A549 (cell line): Measurements from ENCODE around the gene HOXB5. TPM values are rescaled to one million over a fixed set of nuclear protein-coding genes. Genes with fewer than 3 reads are reported as not detected.

Experiments
- ATAC-seq, 2 experiments: fragments of 200-7000 bp in 1 of 2; fragments of >200 bp in 1 of 2; cut with Nextera tagmentation in 1 of 2; cut with Tn5 transposase in 1 of 2; 3 replicates each; pipeline versions ENCODE4 v1.8.0 to v1.9.1; 2018 to 2020; ENCODE audit warnings: mild to moderate bottlenecking in 1 of 2, moderate library complexity in 1 of 2
- CTCF ChIA-PET: fragments of 300-600 bp; sonication (Branson Sonifier 250); formaldehyde crosslinking; extraction: SDS; loops from one replicate; lab custom pipeline; 2021; ENCODE audit warnings: antibody characterized with exemption, inconsistent platforms; lab: Yijun Ruan, JAX
- POLR2A ChIA-PET: fragments of 350-600 bp; formaldehyde crosslinking; extraction: SDS; loops from one replicate; lab custom pipeline; 2021; ENCODE audit warnings: antibody characterized with exemption, inconsistent platforms; lab: Yijun Ruan, JAX
- DNase-seq, 2 experiments: peaks; one replicate each; pipeline versions ENCODE4 v3.0.0 to v3.0.0-alpha.2; 2011 to 2016; ENCODE audit warnings: low read depth in 1 of 2, low spot score in 1 of 2
- FAIRE-seq: peaks from 2 replicates; lab custom pipeline; 2011; peaks lifted over from hg19 to GRCh38; lab: Jason Lieb, UNC
- H3K27ac ChIP-seq, 2 experiments: fragments of >200 bp; sonication (Bioruptor Twin); formaldehyde crosslinking; 3 replicates each; pipeline ENCODE4 v1.5.1; 2016 to 2017
- H3K4me1 ChIP-seq: fragments of >200 bp; sonication (Bioruptor Twin); formaldehyde crosslinking; 3 replicates; pipeline ENCODE4 v1.6.1; 2016
- H3K4me2 ChIP-seq: fragments of >200 bp; sonication (Bioruptor Twin); formaldehyde crosslinking; 3 replicates; pipeline ENCODE4 v1.6.1; 2016
- H3K4me3 ChIP-seq: fragments of >200 bp; sonication (Bioruptor Twin); formaldehyde crosslinking; 3 replicates; pipeline ENCODE4 v1.5.1; 2016
- H3K9me3 ChIP-seq: fragments of >200 bp; sonication (Bioruptor Twin); formaldehyde crosslinking; 3 replicates; pipeline ENCODE4 v1.6.1; 2016
- ATOH8 ChIP-seq: fragments of 250-450 bp; sonication (Bioruptor Pico); IDR thresholded peaks from 2 replicates; pipeline ENCODE4 v1.5.0; 2020; ENCODE audit warnings: low read depth, mild to moderate bottlenecking, moderate library complexity
- CBX2 ChIP-seq: fragments of 200-600 bp; sonication (generic); IDR thresholded peaks from 2 replicates; pipeline ENCODE4 v1.6.1; 2016; ENCODE audit warnings: low read depth, mild to moderate bottlenecking, borderline replicate concordance
- CBX8 ChIP-seq: fragments of 200-600 bp; sonication (generic); IDR thresholded peaks from 2 replicates; pipeline ENCODE4 v1.6.1; 2016
- E2F6 ChIP-seq: IDR thresholded peaks from 2 replicates; pipeline ENCODE4 v1.6.1; 2012; ENCODE audit warnings: low read depth, borderline replicate concordance
- FOSB ChIP-seq: fragments of 250-450 bp; sonication (Bioruptor Pico); IDR thresholded peaks from 2 replicates; pipeline ENCODE4 v1.5.0; 2020; ENCODE audit warnings: mild to moderate bottlenecking, moderate library complexity
- FOSL2 ChIP-seq, 2 experiments: fragments of 450-650 bp in 1 of 2; fragments of >200 bp in 1 of 2; sonication (Bioruptor Twin) in 1 of 2; formaldehyde crosslinking; IDR thresholded peaks; 2 replicates each; pipeline versions ENCODE4 v1.5.0 to v1.6.1; 2016 to 2020; ENCODE audit warnings: mild to moderate bottlenecking in 1 of 2, moderate library complexity in 1 of 2
- HDAC2 ChIP-seq: fragments of 200-600 bp; sonication (generic); IDR thresholded peaks from 2 replicates; pipeline ENCODE4 v1.6.1; 2016
- HOXA7 ChIP-seq: fragments of 250-450 bp; sonication (Bioruptor Pico); IDR thresholded peaks from 2 replicates; pipeline ENCODE4 v1.5.0; 2020; ENCODE audit warnings: mild to moderate bottlenecking, moderate library complexity
- JUNB ChIP-seq: fragments of >200 bp; sonication (Bioruptor Twin); formaldehyde crosslinking; IDR thresholded peaks from 2 replicates; pipeline ENCODE4 v1.6.1; 2016
- MAX ChIP-seq: IDR thresholded peaks from 2 replicates; pipeline ENCODE4 v1.6.1; 2012
- MYC ChIP-seq: IDR thresholded peaks from 2 replicates; pipeline ENCODE4 v1.6.1; 2012; ENCODE audit warnings: mild to moderate bottlenecking, inconsistent platforms, low read length, improper control_type of control experiment, borderline replicate concordance
- PHF8 ChIP-seq: fragments of 200-600 bp; sonication (generic); IDR thresholded peaks from 2 replicates; pipeline ENCODE4 v1.6.1; 2016; ENCODE audit warnings: low read depth, mild to moderate bottlenecking, antibody characterized with exemption, moderate library complexity, borderline replicate concordance
- POLR2AphosphoS2 ChIP-seq: conservative IDR thresholded peaks from 2 replicates; pipeline ENCODE4 v1.6.1; 2012; ENCODE audit warnings: low read length, improper control_type of control experiment, inconsistent platforms
- REST ChIP-seq: fragments of 200-600 bp; sonication (generic); IDR thresholded peaks from 2 replicates; pipeline ENCODE4 v1.6.1; 2016; ENCODE audit warnings: antibody characterized with exemption, mild to moderate bottlenecking, moderate library complexity
- SREBF2 ChIP-seq: fragments of 450-650 bp; IDR thresholded peaks from 2 replicates; pipeline ENCODE4 v1.6.1; 2014; ENCODE audit warnings: mild to moderate bottlenecking, moderate library complexity
- TP53 ChIP-seq: fragments of 250-450 bp; sonication (Bioruptor Pico); IDR thresholded peaks from 2 replicates; pipeline ENCODE4 v1.5.0; 2021; ENCODE audit warnings: mild to moderate bottlenecking, moderate library complexity
- USF2 ChIP-seq: fragments of 450-650 bp; IDR thresholded peaks from 2 replicates; pipeline ENCODE4 v1.6.1; 2014; ENCODE audit warnings: antibody characterized with exemption
- ZFP36 ChIP-seq: fragments of 450-650 bp; IDR thresholded peaks from 2 replicates; pipeline ENCODE4 v1.6.1; 2014; ENCODE audit warnings: borderline replicate concordance; ENCODE audit not compliant: partially characterized antibody
- ZSCAN20 ChIP-seq: fragments of 250-450 bp; sonication (Bioruptor Pico); IDR thresholded peaks from 2 replicates; pipeline ENCODE4 v1.8.0; 2022; ENCODE audit warnings: mild to moderate bottlenecking, moderate library complexity
- WGBS: methylation state at CpG from one replicate; pipeline ENCODE4 v1.1.6; 2017; ENCODE audit errors: missing lambda C conversion rate; 5-methylcytosine and 5-hydroxymethylcytosine counted together
- polyA plus RNA-seq, 4 experiments: library from polyadenylated mRNA; depleted of rRNA in 3 of 4; stranded (reverse); fragments of >200 nt; fragmentation: RNase III in 1 of 4; extraction: RNeasy Plus Mini Kit Qiagen cat#74134 plus additional on column Dnase treatment in 1 of 4; gene quantifications; 2 replicates in 3 of 4; 3 replicates in 1 of 4; pipeline ENCODE4 v1.2.3, GENCODE V29; 2011 to 2017

Gene HOXB5
- polyA plus RNA-seq, 2 of the 4 experiments (the other 2 are of a cell fraction), result 2.5 to 3.0 TPM

GRCh38 chr17:48563867-48564187, 29.8 kb downstream of the HOXB5 start:
- Histone ChIP-seq H3K4me3 (no peak overlapping the region), H3K4me2 (no peak overlapping the region), H3K27ac (no peak overlapping the region), H3K9me3 (no peaks in the 10 kb centered on the region), H3K4me1 (peaks cover 13% of the 10 kb centered on the region; the same call in 2 of the 3 replicates)
- TF ChIP-seq HOXA7 (CRISPR knock-in tag), result no peak
- no peak for FAIRE-seq
- POLR2A ChIA-PET, result no interaction called here
- no peak for DNase-seq
- 89% methylated on average over 9 of the region's 10 CpGs for WGBS
- ATAC-seq, result no peak
- CTCF ChIA-PET, result interaction anchor here (1.3 to 3.6 kb wide), 4 partner anchors 24 to 283 kb away, joined by 3 to 13 read pairs (median 4); no protein-coding TSS in a partner anchor

GRCh38 chr17:48563385-48563838, 30.2 kb downstream of the HOXB5 start:
- DNase-seq (no peak), FAIRE-seq (no peak), ATAC-seq (no peak)
- H3K4me3 ChIP-seq, result no peak overlapping the region
- TF ChIP-seq MYC (no peak), FOSL2 (IDR thresholded peaks at IDR 0.05) (no peak), FOSL2 (CRISPR knock-in tag; IDR thresholded peaks at IDR 0.05) (no peak), ZFP36 (no peak), ATOH8 (CRISPR knock-in tag) (no peak), E2F6 (no peak), TP53 (CRISPR knock-in tag) (no peak), CBX8 (no peak), MAX (no peak), POLR2AphosphoS2 (no peak), REST (no peak), JUNB (no peak), FOSB (CRISPR knock-in tag) (no peak), SREBF2 (no peak), ZSCAN20 (no peak), PHF8 (no peak), HDAC2 (no peak), USF2 (no peak), CBX2 (no peak)
- 90% methylated on average over 6 of the region's 6 CpGs for WGBS
- H3K4me1 ChIP-seq, result peaks cover 13% of the 10 kb centered on the region; the same call in 2 of the 3 replicates
- POLR2A ChIA-PET, result no interaction called here
- CTCF ChIA-PET, result interaction anchor here (1.3 to 3.6 kb wide), 4 partner anchors 24 to 283 kb away, joined by 3 to 13 read pairs (median 4); no protein-coding TSS in a partner anchor
- no peaks in the 10 kb centered on the region for H3K9me3 ChIP-seq
- no peak overlapping the region for H3K27ac ChIP-seq
- H3K4me2 ChIP-seq, result no peak overlapping the region
